RWPE1 (cell line): ENCODE data around the gene PTPRCAP.
"Not testable (repeated sequence)": the region's sequence is repeated elsewhere in the genome, so short reads cannot be mapped to it uniquely, and the experiment has no call there.

Experiments
- CTCF ChIA-PET: fragments of 350-600 bp; sonication (Branson Sonifier 250); formaldehyde crosslinking; extraction: SDS; loops from one replicate; lab custom pipeline; 2021; lab: Yijun Ruan, JAX
- POLR2A ChIA-PET: fragments of 400-600 bp; formaldehyde crosslinking; extraction: SDS; loops from one replicate; lab custom pipeline; 2020; ENCODE audit warnings: antibody characterized with exemption; ENCODE audit not compliant: low non-redundant PET; lab: Yijun Ruan, JAX
- DNase-seq: peaks from one replicate; pipeline ENCODE4 v3.0.0; 2012; ENCODE audit warnings: low spot score
- H3K27ac ChIP-seq: fragments of 450-650 bp; 2 replicates; pipeline ENCODE4 v1.5.1; 2017
- CTCF ChIP-seq: fragments of 450-650 bp; conservative IDR thresholded peaks from 2 replicates; pipeline ENCODE4 v1.5.1; 2017; ENCODE audit warnings: low read depth, mild to moderate bottlenecking

Gene PTPRCAP

GRCh38 chr11:67437082-67437808, at the start of gene PTPRCAP:
TSS of gene PTPRCAP (minus strand) at chr11:67437682. CDS start at chr11:67437619, 63 bp downstream.
- peak within 1 kb of the TSS; percentile 87 for H3K27ac ChIP-seq
- DNase-seq, result no peak
- ChIA-PET CTCF (interaction anchor here (0.6 to 1.2 kb wide), 3 partner anchors 68 to 524 kb away, joined by 3 read pairs; partner anchors contain the start of gene PITPNM1), POLR2A (interaction anchor here (0.7 kb wide), 1 partner anchor 36 kb away, joined by 3 read pairs; no protein-coding TSS in a partner anchor)
- TF ChIP-seq CTCF, result no peak

- DNase-seq, result no peak
- peak overlapping the region; percentile 34 for H3K27ac ChIP-seq
- ChIA-PET POLR2A (no interaction called here), CTCF (no interaction called here)
- TF ChIP-seq CTCF, result no peak
These were observed 49.2 kb upstream of the PTPRCAP start for GRCh38 chr11:67486481-67487195.

GRCh38 chr11:67485873-67486361, 48.4 kb upstream of the PTPRCAP start:
- H3K27ac ChIP-seq, result peak overlapping the region; percentile 34
- CTCF ChIA-PET, DNase-seq: not testable (repeated sequence)
- POLR2A ChIA-PET, result interaction anchor here (0.7 kb wide), 1 partner anchor 137 kb away, joined by 7 read pairs; no protein-coding TSS in a partner anchor

- no peak for TF ChIP-seq CTCF
These were observed 47.4 kb upstream of the PTPRCAP start for GRCh38 chr11:67484847-67485311.

GRCh38 chr11:67483831-67484665, 46.6 kb upstream of the PTPRCAP start:
- POLR2A ChIA-PET, result no interaction called here
- no peak for TF ChIP-seq CTCF
- peak overlapping the region; percentile 81 for H3K27ac ChIP-seq
- DNase-seq, result no peak
- CTCF ChIA-PET, result no interaction called here

More at GRCh38 chr11:67484847-67485311, 47.4 kb upstream of the PTPRCAP start:
- peak overlapping the region; percentile 34 for H3K27ac ChIP-seq
- POLR2A ChIA-PET, result no interaction called here
- CTCF ChIA-PET, result no interaction called here
- DNase-seq, result no peak

GRCh38 chr11:67482827-67483798, 45.6 kb upstream of the PTPRCAP start, which contains the start of gene AIP:
TSS of gene AIP (plus strand) at chr11:67483026. CDS start at chr11:67483159, 133 bp downstream.
- ChIA-PET POLR2A (interaction anchor here (1.0 kb wide), 1 partner anchor 14 kb away, joined by 5 read pairs; the partner anchor contains the start of gene TMEM134), CTCF (no interaction called here)
- TF ChIP-seq CTCF, result no peak
- peak within 1 kb of the TSS; percentile 81 for H3K27ac ChIP-seq
- DNase-seq, result peak; percentile 98
